AG08395 (cell line): Measurements from ENCODE around the gene MADCAM1.

Source experiments
- DNase-seq: peaks from one replicate; pipeline ENCODE4 v3.0.0; 2012; ENCODE audit warnings: mixed read lengths, low spot score

The MADCAM1 gene

GRCh38 chr19:488505-489417 lies 7.5 kb upstream of the MADCAM1 start:
- peak; percentile 99 for DNase-seq

- peak; percentile 50 for DNase-seq
Observed at GRCh38 chr19:489418-490196, 6.7 kb upstream of the MADCAM1 start.

- no peak for DNase-seq
Observed at GRCh38 chr19:491146-491741, 5.0 kb upstream of the MADCAM1 start.

- no peak for DNase-seq
Observed at GRCh38 chr19:492091-492531, 4.2 kb upstream of the MADCAM1 start.

- DNase-seq, result no peak
Observed at GRCh38 chr19:493391-494170, 2.7 kb upstream of the MADCAM1 start.

- no peak for DNase-seq
Observed at GRCh38 chr19:494171-495080, 1.9 kb upstream of the MADCAM1 start.

- no peak for DNase-seq
Observed at GRCh38 chr19:495081-495401, 1.2 kb upstream of the MADCAM1 start.

- peak; percentile 37 for DNase-seq
Observed at GRCh38 chr19:495402-496111, 729 bp upstream of the MADCAM1 start.

- DNase-seq, result no peak
Observed at GRCh38 chr19:496986-497385, 700 bp downstream of the MADCAM1 start.

GRCh38 chr19:497491-497868 lies 1.2 kb downstream of the MADCAM1 start:
- DNase-seq, result no peak

GRCh38 chr19:497869-498510 lies 1.7 kb downstream of the MADCAM1 start:
- no peak for DNase-seq

GRCh38 chr19:498511-498891 lies 2.2 kb downstream of the MADCAM1 start:
- no peak for DNase-seq

- DNase-seq, result no peak
Observed at GRCh38 chr19:498977-499623, 2.8 kb downstream of the MADCAM1 start.

- no peak for DNase-seq
Observed at GRCh38 chr19:501646-502045, 5.4 kb downstream of the MADCAM1 start.

- no peak for DNase-seq
Observed at GRCh38 chr19:504616-505015, 8.3 kb downstream of the MADCAM1 start.

GRCh38 chr19:506404-507285 lies 10.4 kb downstream of the MADCAM1 start:
- DNase-seq, result peak; percentile 100

- peak; percentile 81 for DNase-seq
Observed at GRCh38 chr19:507286-508203, 11.3 kb downstream of the MADCAM1 start, which contains the start of gene TPGS1. Gene TPGS1 (plus strand): TSS chr19:507497. CDS start chr19:507507, 10 bp downstream.
